D721Med (cell line): ENCODE data around the gene KRT13.

Source experiments
- DNase-seq: peaks from one replicate; pipeline ENCODE4 v3.0.0; 2011; ENCODE audit warnings: low spot score; ENCODE audit not compliant: insufficient read length
- FAIRE-seq: peaks from 2 replicates; lab custom pipeline; 2011; peaks lifted over from hg19 to GRCh38; lab: Jason Lieb, UNC
- TF ChIP-seq, protein P1 (sequence below): IDR thresholded peaks from 2 replicates; pipeline ENCODE4 v1.5.1; 2012; ENCODE audit warnings: mild to moderate bottlenecking, control low read depth; ENCODE audit not compliant: insufficient read depth; ENCODE audit errors: missing control alignments

The KRT13 gene

DNA sequence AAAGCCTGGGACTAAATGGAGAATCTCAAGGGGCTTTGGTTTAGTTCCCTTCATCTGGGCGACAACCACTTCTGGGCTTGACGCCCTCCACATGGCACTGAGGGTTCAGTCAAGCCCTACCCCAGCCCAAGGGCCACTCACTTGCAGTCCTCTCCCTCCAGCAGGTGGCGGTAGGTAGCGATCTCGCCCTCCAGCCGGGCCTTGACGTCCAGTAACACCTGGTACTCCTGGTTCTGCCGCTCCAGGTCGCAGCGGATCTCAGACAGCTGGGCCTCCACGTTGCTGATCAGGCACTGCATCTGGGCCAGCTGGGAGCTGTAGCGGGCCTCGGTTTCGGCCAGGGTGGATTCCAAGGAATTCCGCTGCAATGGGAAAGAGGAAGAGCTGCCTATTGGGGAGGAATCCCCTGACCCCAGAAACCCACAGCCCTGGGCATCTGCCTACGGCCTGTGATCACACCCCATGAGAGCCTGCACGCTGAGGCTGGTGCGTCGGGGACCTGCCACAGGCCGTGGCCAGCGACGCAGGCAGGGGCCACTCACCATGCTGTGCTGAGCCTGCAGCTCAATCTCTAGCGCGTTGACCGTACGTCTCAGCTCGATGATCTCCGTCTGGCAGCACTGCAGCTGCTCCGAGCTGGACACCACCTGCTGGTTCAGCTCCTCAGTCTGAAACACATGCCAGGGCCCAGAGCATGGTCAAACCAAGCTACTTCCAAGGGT, 18.4 kb downstream of the KRT13 start:
- DNase-seq (no peak), FAIRE-seq (no peak)
- TF ChIP-seq, protein P1, sequence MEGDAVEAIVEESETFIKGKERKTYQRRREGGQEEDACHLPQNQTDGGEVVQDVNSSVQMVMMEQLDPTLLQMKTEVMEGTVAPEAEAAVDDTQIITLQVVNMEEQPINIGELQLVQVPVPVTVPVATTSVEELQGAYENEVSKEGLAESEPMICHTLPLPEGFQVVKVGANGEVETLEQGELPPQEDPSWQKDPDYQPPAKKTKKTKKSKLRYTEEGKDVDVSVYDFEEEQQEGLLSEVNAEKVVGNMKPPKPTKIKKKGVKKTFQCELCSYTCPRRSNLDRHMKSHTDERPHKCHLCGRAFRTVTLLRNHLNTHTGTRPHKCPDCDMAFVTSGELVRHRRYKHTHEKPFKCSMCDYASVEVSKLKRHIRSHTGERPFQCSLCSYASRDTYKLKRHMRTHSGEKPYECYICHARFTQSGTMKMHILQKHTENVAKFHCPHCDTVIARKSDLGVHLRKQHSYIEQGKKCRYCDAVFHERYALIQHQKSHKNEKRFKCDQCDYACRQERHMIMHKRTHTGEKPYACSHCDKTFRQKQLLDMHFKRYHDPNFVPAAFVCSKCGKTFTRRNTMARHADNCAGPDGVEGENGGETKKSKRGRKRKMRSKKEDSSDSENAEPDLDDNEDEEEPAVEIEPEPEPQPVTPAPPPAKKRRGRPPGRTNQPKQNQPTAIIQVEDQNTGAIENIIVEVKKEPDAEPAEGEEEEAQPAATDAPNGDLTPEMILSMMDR, result peak; percentile 41

DNA sequence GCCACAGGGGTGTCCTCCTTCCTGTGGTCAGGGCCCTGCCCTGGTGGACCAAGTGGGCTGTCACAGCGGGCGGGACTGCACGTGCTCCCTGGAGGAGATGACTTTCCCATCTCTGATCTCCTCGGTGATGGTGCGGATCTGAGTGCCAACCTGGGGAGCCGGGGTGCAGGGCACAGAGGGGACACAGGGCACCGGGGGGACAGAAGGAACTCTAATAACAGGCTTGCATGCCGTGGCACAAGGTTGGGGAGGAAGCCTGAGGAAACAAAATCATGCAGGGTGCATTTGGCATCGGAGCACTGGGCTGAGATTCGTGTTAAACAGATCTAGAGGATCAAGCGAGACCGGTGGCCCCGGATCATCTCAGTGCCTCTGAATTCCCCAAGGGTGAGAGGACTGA, 19.1 kb downstream of the KRT13 start:
- TF ChIP-seq, protein P1, result no peak
- DNase-seq (no peak), FAIRE-seq (no peak)

DNA sequence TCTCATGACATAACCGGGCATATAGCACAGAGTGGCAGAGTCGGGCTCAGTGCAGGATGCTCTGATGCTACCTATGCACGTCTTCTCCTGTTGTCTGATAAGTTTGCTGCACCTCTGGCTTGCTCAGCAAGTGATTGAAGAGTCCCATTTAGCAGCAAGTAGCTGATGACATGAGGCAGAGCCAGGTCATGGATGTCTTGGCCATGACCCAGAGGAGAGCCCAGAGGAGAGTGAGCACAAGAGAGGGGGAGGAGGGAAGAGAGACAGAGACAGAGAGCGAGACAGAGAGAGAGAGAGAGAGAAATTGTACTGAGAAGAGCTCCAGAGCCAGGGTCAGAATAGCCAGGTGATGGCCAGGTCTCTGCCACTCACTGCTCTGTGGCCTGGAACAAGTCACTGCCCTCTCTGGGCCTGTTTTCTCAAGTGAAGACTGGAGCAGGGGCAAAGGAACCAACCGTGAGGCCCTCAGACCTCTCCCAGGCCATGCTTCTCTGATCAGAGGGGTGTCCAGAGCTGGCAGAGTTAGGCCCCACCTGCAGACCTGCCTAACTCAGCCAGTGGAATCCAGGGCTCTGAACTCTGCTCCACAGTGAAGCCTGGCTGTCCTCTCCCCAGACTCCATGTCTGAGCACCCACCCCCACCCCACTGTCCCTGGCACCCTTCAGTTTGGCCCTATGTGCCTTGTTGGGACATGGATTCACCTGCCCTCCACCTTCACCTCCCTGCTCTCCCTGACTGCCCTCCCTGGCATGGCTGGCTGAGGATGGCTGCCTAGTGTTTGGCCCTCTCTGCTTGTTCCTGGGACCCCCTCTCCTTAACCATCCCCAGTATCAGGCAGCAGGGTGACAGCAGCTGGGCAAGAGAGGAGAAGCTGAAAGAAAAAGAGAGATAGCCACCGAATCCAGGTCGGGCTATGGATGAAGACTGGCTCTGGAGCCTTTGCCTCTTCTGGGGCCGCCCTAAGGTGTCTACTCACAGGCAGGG, 20.2 kb downstream of the KRT13 start:
- FAIRE-seq (no peak), DNase-seq (no peak)
- TF ChIP-seq, protein P1, result no peak

DNA sequence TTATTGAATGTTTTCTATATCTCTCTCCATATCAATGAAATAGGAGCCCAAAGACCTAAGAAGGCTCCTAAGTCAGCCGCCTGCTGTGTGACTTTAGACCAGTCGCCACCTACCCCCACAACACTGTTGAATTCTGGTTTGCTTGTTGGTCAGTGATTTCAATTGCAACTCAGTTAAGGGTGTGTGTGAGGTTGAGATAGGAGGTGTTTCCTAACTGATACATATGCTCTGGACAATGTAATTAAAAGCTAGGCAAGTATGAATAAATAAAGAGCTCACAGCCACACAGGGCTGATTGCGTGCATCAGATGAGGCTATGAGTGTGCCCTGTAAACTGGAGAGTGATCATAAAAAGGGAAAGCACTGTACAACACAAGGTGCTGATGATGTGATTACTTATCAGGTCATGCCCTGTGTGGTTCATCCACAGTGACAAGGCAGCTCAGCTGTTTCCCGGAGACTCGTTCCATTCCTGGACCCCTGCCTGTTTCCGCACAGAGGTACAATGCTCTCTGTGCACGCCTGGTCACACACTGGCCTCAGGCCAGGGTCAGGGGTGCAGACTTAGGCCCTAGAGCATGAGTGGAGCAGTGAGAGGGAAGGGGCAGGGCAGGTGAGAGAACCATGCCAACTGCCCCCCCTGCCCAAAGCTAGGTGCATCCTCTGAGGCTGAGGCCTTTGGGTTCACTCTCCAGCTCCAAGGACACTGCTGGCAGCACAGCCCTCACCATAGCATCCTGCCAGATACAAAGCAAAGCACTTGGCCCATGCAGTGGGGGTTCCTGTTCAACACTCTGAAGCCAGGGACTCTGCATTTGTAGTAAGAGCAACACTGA, 21.2 kb downstream of the KRT13 start:
- no peak for DNase-seq
- no peak for FAIRE-seq
- TF ChIP-seq, protein P1, result no peak

DNA sequence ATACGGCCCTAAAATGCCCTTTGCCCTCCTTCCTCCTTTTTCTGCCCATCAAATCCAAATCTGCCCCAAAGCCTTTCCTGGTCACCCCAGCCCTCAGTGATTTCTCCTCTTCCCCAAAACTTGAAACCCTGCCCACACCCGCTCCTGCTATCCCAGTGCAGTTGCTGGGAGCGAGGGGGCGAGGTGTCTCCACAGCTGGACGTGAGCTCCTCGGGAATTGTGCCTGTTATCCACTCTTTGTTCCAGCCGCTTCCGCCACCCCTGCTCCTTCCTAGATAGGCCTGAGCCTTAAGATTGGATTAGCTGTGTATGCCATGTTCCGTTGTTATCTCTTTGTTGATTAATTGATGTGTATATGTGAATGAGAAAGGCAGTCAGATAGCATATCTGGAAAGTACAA, 21.9 kb downstream of the KRT13 start:
- DNase-seq (no peak), FAIRE-seq (no peak)
- TF ChIP-seq, protein P1, result no peak

DNA sequence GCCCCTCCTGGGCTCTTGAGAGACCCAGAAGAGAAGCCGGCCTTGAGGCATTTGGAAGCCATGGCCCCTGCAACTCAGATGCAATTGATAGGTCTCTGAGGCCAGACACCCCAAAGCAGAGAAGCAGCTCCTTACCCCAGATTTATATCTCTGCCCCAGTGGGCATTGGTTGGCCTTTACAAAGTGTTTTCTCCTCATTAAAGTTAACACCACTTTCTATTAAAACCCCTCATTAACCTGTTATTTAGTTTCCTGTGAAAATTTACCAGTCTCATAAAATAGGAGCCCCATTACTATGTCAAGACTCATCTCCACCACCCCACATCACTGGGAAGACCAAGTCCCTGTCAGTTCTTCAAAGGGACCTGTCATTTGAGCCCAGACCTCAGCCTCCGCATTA, 24.4 kb downstream of the KRT13 start, which contains the start of gene KRT35:
Gene KRT35 (minus strand): TSS at position 116 of the 400 bp plus-strand sequence. CDS start 54 bp downstream, at position 62.
- DNase-seq (no peak), FAIRE-seq (no peak)
- TF ChIP-seq, protein P1, result no peak
